ENCODE data around the gene ACAN. TPM values are rescaled to one million over a fixed set of nuclear protein-coding genes. Genes with fewer than 3 reads are reported as not detected.

ACAN gene
- total and polyA plus RNA-seq, 10 of the 15 experiments (the other 5 are each of a cell fraction or from before 2014, with no cell fraction given), result not detected

DNA sequence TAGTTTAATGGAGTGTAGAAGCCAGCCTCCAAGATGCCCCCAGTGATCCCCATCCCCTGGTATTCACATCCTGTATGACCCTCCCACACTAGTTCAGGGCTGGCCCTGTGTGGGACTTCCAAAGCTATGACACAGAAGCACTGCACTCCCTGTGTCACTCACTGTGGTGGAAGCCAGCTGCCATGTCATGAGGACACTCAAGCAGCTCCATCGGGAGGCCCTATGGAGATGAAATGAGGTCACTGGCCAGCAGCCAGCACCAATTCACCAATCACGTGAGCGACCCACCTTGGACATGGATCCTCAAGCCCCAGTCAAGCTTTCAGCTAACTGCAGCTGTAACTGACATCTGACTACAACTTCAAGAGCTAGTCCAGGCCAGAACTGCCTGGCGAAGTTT is 3.9 kb upstream of the ACAN start (continued):
- TF ChIP-seq SKIL (IDR thresholded peaks at IDR 0.05; ENCODE audit: low read depth, poor library complexity, severe bottlenecking) (no peak), NR2F1 (conservative IDR thresholded peaks at IDR 0.05) (no peak), RFX5 (IDR thresholded peaks at IDR 0.05; ENCODE audit: low read depth, low read length) (no peak), MEF2B (IDR thresholded peaks at IDR 0.05; ENCODE audit: partially characterized antibody, poor library complexity, severe bottlenecking) (no peak), RCOR1 (conservative IDR thresholded peaks at IDR 0.05; ENCODE audit: low read depth, low read length) (no peak)
- TF ChIP-seq, protein P1, sequence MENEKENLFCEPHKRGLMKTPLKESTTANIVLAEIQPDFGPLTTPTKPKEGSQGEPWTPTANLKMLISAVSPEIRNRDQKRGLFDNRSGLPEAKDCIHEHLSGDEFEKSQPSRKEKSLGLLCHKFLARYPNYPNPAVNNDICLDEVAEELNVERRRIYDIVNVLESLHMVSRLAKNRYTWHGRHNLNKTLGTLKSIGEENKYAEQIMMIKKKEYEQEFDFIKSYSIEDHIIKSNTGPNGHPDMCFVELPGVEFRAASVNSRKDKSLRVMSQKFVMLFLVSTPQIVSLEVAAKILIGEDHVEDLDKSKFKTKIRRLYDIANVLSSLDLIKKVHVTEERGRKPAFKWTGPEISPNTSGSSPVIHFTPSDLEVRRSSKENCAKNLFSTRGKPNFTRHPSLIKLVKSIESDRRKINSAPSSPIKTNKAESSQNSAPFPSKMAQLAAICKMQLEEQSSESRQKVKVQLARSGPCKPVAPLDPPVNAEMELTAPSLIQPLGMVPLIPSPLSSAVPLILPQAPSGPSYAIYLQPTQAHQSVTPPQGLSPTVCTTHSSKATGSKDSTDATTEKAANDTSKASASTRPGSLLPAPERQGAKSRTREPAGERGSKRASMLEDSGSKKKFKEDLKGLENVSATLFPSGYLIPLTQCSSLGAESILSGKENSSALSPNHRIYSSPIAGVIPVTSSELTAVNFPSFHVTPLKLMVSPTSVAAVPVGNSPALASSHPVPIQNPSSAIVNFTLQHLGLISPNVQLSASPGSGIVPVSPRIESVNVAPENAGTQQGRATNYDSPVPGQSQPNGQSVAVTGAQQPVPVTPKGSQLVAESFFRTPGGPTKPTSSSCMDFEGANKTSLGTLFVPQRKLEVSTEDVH (IDR thresholded peaks at IDR 0.05; ENCODE audit: low read depth, partially characterized antibody), result no peak

DNA sequence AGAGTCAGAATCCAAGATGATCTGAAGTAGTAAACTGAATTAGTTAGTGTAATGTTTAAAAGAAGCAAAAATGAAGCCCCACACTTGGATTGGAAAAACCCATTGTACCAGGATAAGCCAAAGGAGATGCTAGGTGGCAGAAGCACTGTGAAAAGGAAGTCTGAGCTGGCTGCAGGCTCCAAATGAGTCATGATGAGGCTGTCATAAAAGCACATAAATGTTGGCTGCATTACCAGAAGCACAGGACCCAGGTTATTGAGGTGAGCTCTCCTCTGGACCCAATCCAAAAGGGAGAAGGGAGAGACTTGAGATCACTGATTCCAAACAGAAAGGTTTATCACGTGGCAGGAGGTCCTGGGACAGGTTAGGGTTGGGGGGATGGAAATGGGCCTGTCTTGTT is 3.2 kb upstream of the ACAN start:
- no peaks in the 10 kb centered on the region for H3K79me2 ChIP-seq (ENCODE audit: control insufficient read depth, insufficient read depth, low read length)
- no peak for FAIRE-seq
- CTCF ChIA-PET, result no interaction called here
- TF ChIP-seq SPI1 (IDR thresholded peaks at IDR 0.05; ENCODE audit: borderline replicate concordance, insufficient read depth, low read depth, low read length), result no peak
- TF ChIP-seq EED (IDR thresholded peaks at IDR 0.05; ENCODE audit: low read depth), result no peak
- no peak for TF ChIP-seq ELK1 (IDR thresholded peaks at IDR 0.05; ENCODE audit: low read depth, low read length)
- TF ChIP-seq POLR2A (IDR thresholded peaks at IDR 0.05; ENCODE audit: low read depth, low read length), result no peak
- no peak for TF ChIP-seq NKRF (conservative IDR thresholded peaks at IDR 0.05)
- no peak for TF ChIP-seq RUNX3 (IDR thresholded peaks at IDR 0.05; ENCODE audit: low read length)
- TF ChIP-seq JUNB (IDR thresholded peaks at IDR 0.05), result no peak
- TF ChIP-seq EZH2 (IDR thresholded peaks at IDR 0.05; ENCODE audit: borderline replicate concordance, control insufficient read depth, low read depth, low read length), result no peak
- TF ChIP-seq ZNF274 (IDR thresholded peaks at IDR 0.05; ENCODE audit: insufficient read depth, insufficient read length), result no peak

More for the DNA sequence above, 3.2 kb upstream of the ACAN start:
- 0% methylated on average over 1 of the region's 1 CpG for WGBS (ENCODE audit: insufficient coverage, insufficient replicate concordance, low lambda C conversion rate, missing lambda C conversion rate)
- SMC1A ChIA-PET (ENCODE audit: uncharacterized antibody, unreplicated experiment), result no interaction called here
- POLR2A ChIA-PET, result no interaction called here
- no peak overlapping the region for H3K27ac ChIP-seq (ENCODE audit: control insufficient read depth, insufficient read depth)
- H3K4me1 ChIP-seq (ENCODE audit: control insufficient read depth, insufficient read depth, low read length), result no peaks in the 10 kb centered on the region
- no peak overlapping the region for H3K4me2 ChIP-seq (ENCODE audit: control insufficient read depth, insufficient read depth)
- no peak overlapping the region for H3K9ac ChIP-seq (ENCODE audit: control insufficient read depth, insufficient read depth, low read length)
- no peaks in the 10 kb centered on the region for H3K9me3 ChIP-seq (replicated peaks; ENCODE audit: control insufficient read depth, insufficient read depth, low read length)
- ATAC-seq, result no peak
- H3K36me3 ChIP-seq (ENCODE audit: control insufficient read depth in 2 of 2, insufficient read depth in 2 of 2, low read length in 1 of 2), result no peaks in the 10 kb centered on the region
- in situ Hi-C loops (cut with MboI) (no loop called here), intact Hi-C loops (cut with micrococcal nuclease; ENCODE audit: unreplicated experiment) (no loop called here)
- BruUV-seq (replicated peaks), result no TSS peak
- H2AFZ ChIP-seq (ENCODE audit: control insufficient read depth, low read depth, low read length), result no peak overlapping the region
- H3K4me3 ChIP-seq, result no peak overlapping the region
- H4K20me1 ChIP-seq (ENCODE audit: control insufficient read depth, insufficient read depth), result no peaks in the 10 kb centered on the region
- RAD21 ChIA-PET (ENCODE audit: unreplicated experiment), result no interaction called here
- DNase-seq (ENCODE audit: low read depth, low spot score), result no peak
- H3K27me3 ChIP-seq (replicated peaks in 1 of 2; ENCODE audit: control insufficient read depth in 2 of 2, insufficient read depth in 2 of 2, low read length in 1 of 2), result peaks cover 2 to 12% of the 10 kb centered on the region in 2 experiments; a peak in 3 of 4 replicates

Data from GM12878 (cell line).